ENCODE results near the gene TMEM222. TPM values are rescaled to one million over a fixed set of nuclear protein-coding genes. Genes with fewer than 3 reads are reported as not detected.

Gene TMEM222
- total RNA-seq, 1 experiment from 2014 or later, result 38.3 TPM

DNA sequence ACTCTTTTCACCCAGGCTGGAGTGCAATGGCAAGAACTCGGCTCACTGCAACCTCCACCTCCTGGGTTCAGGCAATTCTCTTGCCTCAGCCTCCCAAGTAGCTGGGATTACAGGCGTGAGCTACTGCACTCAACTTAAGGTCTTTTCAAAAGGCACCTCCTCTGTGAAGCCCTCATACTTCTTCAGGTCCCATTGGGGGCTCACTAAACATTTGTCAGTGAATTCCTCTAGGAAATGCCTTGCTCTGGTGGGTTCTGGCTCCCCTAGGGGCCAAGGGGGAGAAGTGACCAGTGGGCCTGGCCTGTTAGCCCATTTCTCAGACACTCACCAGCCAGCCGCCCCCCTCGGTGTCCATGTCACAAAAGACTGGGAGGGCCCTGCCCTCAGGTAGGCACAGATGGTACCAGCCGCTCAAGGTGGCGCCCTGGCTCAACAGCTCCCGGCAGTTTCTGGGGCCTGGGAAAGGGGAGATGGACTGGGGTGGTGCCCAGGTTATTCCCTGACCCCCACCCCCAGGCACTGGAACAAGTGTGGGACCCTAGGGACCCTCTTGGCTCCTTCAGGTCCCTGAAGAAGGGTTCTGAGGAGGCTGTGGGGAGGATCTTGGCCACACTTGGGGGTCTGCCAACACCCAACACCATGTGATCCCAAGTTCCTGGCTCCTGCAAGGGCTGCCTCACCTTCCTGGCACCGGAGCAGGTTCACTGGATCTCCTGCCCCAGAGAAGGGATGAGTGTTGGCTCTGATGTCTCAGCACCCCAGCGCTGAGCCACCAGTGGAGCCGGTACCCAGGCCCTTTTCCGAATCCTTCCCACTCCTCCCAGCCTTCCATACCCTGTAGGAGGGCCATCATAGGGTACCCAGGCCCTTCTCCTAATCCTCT, 51.1 kb downstream of the TMEM222 start:
- TF ChIP-seq CTCF (IDR thresholded peaks at IDR 0.05; ENCODE audit: unreplicated experiment), result peak; percentile 23
- ChIA-PET CTCF (interaction anchor here (0.5 to 1.3 kb wide), 6 partner anchors 14 to 1549 kb away, joined by 3 to 5 read pairs (median 3); no protein-coding TSS in a partner anchor), POLR2A (no interaction called here)
- intact Hi-C loops (cut with micrococcal nuclease), result no loop called here
- no peaks in the 10 kb centered on the region for H3K27me3 Mint-ChIP-seq (ENCODE audit: insufficient read depth, unreplicated experiment)
- H3K9me3 Mint-ChIP-seq (ENCODE audit: unreplicated experiment), result no peaks in the 10 kb centered on the region
- H3K4me3 Mint-ChIP-seq (ENCODE audit: unreplicated experiment), result no peak overlapping the region
- H3K27ac Mint-ChIP-seq (ENCODE audit: low read depth, unreplicated experiment), result no peak overlapping the region
- no peaks in the 10 kb centered on the region for H3K36me3 Mint-ChIP-seq (ENCODE audit: insufficient read depth, unreplicated experiment)
- H3K4me1 Mint-ChIP-seq (ENCODE audit: insufficient read depth, unreplicated experiment), result no peaks in the 10 kb centered on the region
- no peak for DNase-seq (ENCODE audit: unreplicated experiment)
- no TSS peak for BruUV-seq (replicated peaks)

DNA sequence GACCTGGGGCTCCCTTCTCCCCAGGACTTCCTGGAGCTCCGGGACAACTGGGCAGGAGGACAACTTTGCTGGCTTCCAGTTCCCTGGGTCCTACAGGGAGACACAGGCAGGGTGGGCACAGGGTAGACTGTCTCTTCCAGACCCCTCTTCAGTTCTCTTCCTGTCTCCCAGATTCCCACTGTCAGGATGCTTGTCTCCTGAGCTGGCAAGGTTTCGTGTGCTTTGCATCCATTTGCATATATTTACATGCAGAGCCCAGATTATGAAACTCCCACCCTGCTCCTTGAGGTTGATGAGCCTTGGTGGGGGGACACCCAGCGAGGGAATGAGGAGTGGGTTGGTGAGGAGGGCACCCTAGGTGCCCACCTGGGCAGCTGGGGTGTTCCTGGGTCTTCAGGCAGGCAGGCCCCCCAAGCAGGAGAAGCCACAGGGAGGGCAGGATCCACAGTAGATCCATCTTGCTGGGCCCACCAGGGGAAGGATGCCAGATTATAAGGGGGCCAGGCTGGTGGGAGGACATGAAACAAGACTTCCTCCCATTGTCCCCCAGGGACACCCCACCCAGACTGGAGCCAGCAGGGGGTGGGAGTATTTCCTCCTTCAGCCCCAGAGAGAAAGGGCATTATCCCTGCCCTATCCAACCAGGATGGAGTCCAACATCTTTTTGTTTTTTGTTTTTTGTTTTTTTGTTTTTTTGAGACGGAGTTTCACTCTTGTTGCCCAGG, 52.6 kb downstream of the TMEM222 start, which contains the start of gene FCN3:
Gene FCN3, minus strand, starts transcription at position 463 of the 725 bp plus-strand sequence. Its CDS starts 6 bp downstream, at position 457.
- intact Hi-C loops (cut with micrococcal nuclease), result no loop called here
- ChIA-PET POLR2A (no interaction called here), CTCF (interaction anchor here (0.6 to 1.1 kb wide), 4 partner anchors 8 to 287 kb away, joined by 3 to 5 read pairs (median 4); partner anchors contain the start of gene MAP3K6)
- DNase-seq (ENCODE audit: unreplicated experiment), result no peak
- no peak within 1 kb of the TSS for H3K4me3 Mint-ChIP-seq (ENCODE audit: unreplicated experiment)
- no peaks in the 10 kb centered on the region for H3K9me3 Mint-ChIP-seq (ENCODE audit: unreplicated experiment)
- no TSS peak for BruUV-seq (replicated peaks)
- H3K27me3 Mint-ChIP-seq (ENCODE audit: insufficient read depth, unreplicated experiment), result no peaks in the 10 kb centered on the region
- H3K4me1 Mint-ChIP-seq (ENCODE audit: insufficient read depth, unreplicated experiment), result peaks cover under 1% of the 10 kb centered on the region
- TF ChIP-seq CTCF (IDR thresholded peaks at IDR 0.05; ENCODE audit: unreplicated experiment), result no peak
- no peaks in the 10 kb centered on the region for H3K36me3 Mint-ChIP-seq (ENCODE audit: insufficient read depth, unreplicated experiment)
- H3K27ac Mint-ChIP-seq (ENCODE audit: low read depth, unreplicated experiment), result no peak within 1 kb of the TSS

DNA sequence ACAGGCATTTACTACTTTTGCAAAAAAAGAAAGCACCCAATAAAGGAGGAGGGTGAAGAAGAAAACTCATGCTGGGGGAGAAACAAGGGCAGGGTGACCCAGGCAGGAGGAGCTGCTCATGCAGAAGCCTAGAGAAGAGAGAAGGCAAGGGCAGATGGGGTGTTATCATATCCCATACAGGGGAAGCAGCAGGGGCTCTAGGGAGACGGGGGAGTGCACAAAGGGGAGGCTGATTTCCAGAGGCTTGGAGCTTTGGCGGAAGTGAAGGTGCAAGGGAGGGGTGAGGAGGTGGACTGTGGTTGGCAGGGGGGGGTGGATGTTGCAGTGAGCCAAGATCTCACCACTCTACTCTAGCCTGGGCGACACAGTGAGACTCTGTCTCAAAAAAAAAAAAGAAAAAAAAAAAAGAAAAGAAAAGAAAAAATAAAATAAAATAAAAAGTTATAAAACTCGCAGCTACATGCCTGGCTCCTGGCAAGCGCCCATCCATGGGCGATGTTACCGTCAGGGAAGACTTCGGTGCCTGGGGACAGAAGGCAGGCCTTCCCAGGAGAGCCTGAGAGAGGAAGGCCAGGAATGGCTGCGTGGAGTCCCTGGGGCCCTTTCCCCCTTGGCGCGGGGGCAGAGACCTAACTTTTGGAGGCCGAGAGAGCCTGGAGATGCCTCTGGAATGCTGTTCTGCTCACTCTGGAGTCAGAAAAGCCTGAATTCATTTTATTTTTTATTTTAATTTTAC, 56.0 kb downstream of the TMEM222 start:
- ChIA-PET CTCF (interaction anchor here (0.6 to 1.4 kb wide), 3 partner anchors 45 to 393 kb away, joined by 3 to 6 read pairs (median 5); no protein-coding TSS in a partner anchor), POLR2A (interaction anchor here (0.7 to 1.9 kb wide), 2 partner anchors 37 to 492 kb away, joined by 4 to 6 read pairs; partner anchors contain the start of gene SYTL1)
- no peak for TF ChIP-seq CTCF (IDR thresholded peaks at IDR 0.05; ENCODE audit: unreplicated experiment)
- Mint-ChIP-seq H3K27ac (ENCODE audit: low read depth, unreplicated experiment) (no peak overlapping the region), H3K36me3 (ENCODE audit: insufficient read depth, unreplicated experiment) (no peaks in the 10 kb centered on the region), H3K4me3 (ENCODE audit: unreplicated experiment) (no peak overlapping the region), H3K4me1 (ENCODE audit: insufficient read depth, unreplicated experiment) (peaks cover 12% of the 10 kb centered on the region), H3K9me3 (ENCODE audit: unreplicated experiment) (no peaks in the 10 kb centered on the region), H3K27me3 (ENCODE audit: insufficient read depth, unreplicated experiment) (no peaks in the 10 kb centered on the region)
- no TSS peak for BruUV-seq (replicated peaks)
- no peak for DNase-seq (ENCODE audit: unreplicated experiment)
- intact Hi-C loops (cut with micrococcal nuclease), result no loop called here
